Nucleus accumbens (tissue), 56 donors: ENCODE data around the gene HCAR3.
"Not testable (repeated sequence)": the region's sequence is repeated elsewhere in the genome, so short reads cannot be mapped to it uniquely, and the experiment has no call there.

ENCODE experiments used
- DNase-seq, 56 donors: peaks; one replicate each; lab custom pipeline; 2025; lab: John Stamatoyannopoulos, UW

The HCAR3 gene

GRCh38 chr12:122724641-122725243 is 8.1 kb upstream of the HCAR3 start:
- no peak for DNase-seq

DNA sequence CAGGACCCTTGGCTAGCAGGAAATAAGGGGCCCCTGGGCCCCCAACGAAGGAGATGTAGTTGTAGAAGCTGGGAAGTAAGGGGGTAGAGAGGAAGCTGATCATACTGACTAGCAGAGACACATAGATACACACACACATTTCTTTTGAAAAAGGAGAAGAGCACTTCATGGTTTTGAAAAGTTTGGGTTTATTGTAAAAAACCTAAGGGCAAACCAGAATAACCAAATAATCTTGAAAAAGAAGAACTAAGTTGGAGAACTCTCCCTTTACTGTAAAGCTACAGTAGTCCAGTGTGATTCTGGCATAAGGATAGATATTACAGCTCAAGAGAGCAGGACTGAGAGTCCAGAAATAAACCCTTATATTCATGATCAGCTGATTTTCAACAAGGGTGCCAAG is 5.8 kb upstream of the HCAR3 start:
- DNase-seq = no peak

DNA sequence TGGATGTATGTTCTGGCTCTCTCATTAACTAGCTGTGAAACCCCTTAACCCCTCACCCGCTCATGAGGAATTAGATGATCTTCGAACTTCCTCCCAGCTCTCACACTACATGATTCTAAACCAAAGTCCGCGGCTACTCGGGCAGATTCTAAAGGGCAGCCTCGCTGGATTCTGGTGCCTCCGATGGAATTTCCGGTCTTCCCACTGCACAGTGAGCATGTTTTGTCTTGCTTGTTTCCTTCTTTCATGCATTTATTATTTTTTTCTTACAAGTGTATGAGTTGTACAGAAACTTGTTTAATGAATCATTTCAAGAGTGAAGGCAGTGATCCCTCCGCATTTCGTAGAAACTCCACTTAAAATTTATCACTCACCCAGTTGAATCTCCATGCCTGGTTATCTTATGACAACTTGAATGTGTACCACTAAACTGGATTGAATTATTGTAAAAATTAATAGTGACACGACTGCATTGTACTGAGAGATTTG is 4.5 kb upstream of the HCAR3 start:
- DNase-seq = no peak

GRCh38 chr12:122715211-122715610 is 1.4 kb downstream of the HCAR3 start:
- not testable (repeated sequence) for DNase-seq

DNA sequence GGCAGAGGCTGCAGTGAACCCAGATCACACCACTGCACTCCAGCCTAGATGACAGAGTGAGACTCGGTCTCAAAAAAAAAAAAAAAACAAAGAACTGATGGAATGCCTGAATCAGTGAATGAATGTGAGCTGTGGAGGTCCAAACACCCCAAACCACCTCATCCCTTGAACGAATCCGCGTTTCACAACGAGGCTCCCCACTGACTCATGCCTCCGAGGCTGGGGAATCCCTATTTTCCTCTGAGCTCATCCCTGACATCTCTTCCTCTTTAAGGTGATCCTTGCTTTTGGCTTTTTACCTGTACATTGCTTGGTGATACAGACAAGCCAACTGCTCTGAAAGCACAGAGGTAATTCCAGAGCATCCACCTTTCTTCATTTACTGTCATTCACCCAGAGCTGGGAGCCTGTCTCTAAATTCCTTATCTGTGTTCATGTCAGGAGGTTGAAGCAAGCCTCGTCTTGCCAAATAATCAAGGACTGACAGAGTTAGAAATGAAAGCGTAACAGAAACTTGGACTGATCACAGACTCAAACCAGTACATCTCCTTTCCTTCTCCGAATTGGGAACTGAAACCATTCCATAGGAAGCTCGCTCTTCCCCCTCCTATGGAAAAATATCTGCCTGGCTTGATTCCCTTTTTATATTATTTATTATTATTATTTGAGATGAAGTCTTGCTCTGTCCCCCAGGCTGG is 3.0 kb downstream of the HCAR3 start:
- DNase-seq = not testable (repeated sequence)

DNA sequence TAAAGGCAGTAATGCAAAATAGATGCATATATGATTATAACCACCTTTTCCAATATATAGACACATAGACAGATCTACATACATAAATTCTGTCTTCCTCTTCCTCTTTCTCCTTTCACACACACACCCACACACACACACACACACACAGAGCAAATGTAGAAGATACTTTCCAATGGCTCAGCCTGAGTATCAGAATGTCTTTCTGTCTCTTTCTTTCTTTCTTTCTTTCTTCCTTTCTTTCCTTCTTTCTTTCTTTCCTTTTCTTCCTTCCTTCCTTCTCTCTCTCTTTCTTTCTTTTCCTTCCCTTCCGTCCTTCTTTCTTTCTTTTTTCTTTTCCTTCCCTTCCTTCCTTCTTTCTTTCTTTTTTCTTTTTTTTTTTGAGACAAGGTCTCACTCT is 5.3 kb downstream of the HCAR3 start:
- DNase-seq = not testable (repeated sequence)

DNA sequence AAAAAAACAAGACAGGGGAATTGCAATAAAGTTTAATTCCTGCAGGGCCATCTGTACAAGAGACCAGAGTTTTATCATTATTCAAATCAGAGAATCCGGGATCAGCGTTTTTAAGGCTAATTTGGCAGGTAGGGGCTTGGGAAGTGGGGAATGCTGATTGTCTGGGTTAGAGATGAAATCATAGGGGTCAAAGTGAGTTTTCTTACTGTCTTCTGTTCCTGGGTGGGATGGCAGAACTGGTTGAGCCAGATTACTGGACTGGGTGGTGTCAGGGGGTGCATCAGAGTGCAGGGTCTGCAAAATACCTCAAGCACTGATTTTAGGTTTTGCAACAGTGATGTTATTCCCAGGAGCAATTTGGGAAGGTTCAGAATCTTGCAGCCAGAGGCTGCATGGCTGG is 6.3 kb downstream of the HCAR3 start:
- not testable (repeated sequence) for DNase-seq

DNA sequence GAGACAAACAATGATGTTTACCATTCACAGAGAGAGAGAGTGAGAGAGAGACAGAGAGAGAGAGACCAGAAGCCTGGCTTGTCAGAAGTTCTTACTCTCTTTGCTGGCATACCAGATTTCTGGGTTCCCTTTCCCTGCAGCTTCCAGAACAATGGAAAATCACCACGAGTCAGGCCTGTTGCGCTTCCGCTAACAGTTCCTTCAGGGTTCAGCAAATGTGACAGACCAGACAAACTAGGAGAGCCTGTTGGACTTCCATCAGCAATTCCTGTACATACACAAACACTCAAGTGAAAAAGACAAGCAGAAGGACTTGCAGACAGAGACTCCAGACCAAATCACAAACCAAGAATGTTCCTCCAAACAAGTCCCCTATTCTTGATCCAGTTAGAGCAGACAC is 7.3 kb downstream of the HCAR3 start:
- not testable (repeated sequence) for DNase-seq

DNA sequence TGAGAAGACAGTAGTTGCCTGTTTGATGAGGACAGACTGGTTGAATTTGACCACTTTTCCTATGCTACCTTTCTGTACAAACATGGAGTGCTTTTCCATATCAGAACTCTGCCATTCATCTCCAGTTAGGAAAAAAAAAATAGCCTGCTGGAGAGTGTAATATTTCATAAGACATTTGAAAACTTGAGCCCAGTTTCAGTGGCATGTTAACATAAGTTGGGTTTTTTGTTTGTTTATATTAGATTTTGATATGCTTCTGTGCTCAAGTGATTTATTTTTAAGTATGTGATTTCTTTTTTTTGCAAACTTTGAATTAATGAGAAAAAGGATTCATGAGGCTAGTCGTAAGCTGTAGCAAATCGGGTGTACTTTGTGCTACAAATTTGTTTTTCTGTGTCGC is 12.8 kb downstream of the HCAR3 start:
- DNase-seq = not testable (repeated sequence)

GRCh38 chr12:122702890-122703611 is 13.6 kb downstream of the HCAR3 start, which contains the start of gene HCAR2:
TSS of gene HCAR2 (minus strand) at chr12:122703357. CDS start at chr12:122703283, 74 bp downstream.
- peak in 1 of 56 donors; percentile 0 for DNase-seq

- not testable (repeated sequence) for DNase-seq
These were observed 15.1 kb downstream of the HCAR3 start for GRCh38 chr12:122701481-122701880.

DNA sequence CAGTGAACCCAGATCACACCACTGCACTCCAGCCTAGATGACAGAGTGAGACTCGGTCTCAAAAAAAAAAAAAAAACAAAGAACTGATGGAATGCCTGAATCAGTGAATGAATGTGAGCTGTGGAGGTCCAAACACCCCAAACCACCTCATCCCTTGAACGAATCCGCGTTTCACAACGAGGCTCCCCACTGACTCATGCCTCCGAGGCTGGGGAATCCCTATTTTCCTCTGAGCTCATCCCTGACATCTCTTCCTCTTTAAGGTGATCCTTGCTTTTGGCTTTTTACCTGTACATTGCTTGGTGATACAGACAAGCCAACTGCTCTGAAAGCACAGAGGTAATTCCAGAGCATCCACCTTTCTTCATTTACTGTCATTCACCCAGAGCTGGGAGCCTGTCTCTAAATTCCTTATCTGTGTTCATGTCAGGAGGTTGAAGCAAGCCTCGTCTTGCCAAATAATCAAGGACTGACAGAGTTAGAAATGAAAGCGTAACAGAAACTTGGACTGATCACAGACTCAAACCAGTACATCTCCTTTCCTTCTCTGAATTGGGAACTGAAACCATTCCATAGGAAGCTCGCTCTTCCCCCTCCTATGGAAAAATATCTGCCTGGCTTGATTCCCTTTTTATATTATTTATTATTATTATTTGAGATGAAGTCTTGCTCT is 16.4 kb downstream of the HCAR3 start:
- DNase-seq = not testable (repeated sequence)

DNA sequence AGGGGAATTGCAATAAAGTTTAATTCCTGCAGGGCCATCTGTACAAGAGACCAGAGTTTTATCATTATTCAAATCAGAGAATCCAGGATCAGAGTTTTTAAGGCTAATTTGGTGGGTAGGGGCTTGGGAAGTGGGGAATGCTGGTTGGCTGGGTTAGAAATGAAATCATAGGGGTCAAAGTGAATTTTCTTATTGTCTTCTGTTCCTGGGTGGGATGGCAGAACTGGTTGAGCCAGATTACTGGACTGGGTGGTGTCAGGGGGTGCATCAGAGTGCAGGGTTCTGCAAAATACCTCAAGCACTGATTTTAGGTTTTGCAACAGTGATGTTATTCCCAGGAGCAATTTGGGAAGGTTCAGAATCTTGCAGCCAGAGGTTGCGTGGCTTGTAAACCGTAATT is 19.7 kb downstream of the HCAR3 start:
- DNase-seq = not testable (repeated sequence)

DNA sequence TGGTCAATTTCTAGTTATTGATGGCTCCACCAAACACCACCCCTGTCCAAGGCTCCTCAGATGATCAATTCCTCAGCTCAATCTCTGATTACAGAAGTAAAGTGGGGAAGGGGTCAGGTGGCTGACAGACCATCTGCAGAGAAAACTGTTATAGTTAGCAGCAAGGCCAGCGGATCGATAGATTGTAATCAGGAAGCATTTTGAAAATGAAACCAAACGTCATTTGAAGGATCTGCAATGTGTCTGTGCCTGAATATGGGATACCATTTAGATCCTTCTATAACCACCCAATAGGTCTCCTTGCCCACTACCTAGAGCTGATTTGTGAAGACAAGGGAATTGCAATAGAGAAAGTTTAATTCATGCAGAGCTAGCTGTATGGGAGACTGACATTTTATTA is 25.0 kb downstream of the HCAR3 start:
- no peak for DNase-seq

- DNase-seq = no peak
These were observed 28.3 kb downstream of the HCAR3 start for GRCh38 chr12:122688291-122688690.

DNA sequence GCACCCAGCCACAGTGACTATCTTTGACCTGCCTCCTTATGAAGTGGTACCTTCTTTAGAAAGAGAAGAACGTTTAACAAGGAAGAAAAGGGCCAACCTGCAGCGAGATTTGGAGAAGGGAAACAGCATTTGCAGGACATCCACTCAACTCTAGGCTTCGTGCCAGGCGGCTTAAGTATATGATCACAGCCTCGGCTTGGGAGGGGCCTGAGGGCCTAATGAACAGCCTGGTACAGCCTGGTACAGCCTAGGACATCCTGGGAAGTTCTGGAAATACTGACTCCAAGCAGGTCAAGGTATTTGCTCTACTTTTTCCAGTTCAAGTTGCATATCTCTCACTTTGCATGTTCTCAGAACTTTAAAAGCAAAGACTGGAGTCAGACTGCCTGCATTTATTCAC is 29.5 kb downstream of the HCAR3 start:
- DNase-seq = no peak

DNA sequence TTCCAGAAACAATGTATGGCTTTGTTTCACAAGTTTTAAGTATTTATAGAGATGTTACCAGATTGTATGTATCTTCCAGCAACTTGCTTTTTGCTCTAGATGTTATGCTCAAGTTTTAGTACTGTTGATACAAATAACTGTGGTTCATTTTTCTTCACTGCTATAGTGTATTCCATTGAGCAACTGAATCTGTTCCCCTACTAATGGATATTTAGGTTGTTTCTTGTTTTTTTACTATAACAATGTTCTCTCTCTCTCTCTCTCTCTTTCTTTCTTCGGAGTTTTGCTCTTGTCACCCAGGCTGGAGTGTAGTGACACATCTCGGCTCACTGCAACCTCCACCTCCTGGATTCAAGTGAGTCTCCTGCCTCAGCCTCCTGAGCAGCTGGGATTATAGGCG is 30.1 kb downstream of the HCAR3 start:
- no peak for DNase-seq

- DNase-seq = no peak
These were observed 32.3 kb downstream of the HCAR3 start for GRCh38 chr12:122684297-122684813.

DNA sequence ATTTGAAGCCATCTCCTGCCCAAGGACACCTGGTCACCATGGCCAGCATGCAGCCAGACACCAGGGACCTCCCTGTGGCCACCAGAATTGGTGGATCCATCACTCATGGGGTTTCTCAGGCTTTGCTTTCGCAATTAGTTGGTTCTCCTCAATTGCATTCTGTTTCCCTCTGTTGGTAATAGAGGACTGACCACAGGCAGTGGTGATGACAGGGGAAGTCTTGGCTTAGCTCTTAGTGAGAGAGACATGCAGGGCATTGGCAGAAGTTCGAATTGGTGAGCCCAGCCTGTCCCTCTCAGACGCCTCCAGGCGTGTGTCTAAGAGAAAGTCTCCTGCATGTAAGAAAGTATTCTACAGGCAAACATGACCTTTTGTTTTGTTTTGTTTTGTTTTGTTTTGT is 34.8 kb downstream of the HCAR3 start:
- DNase-seq = peak in 3 of 56 donors; percentile 2 to 4 (median 3)

- DNase-seq = not testable (repeated sequence)
These were observed 35.6 kb downstream of the HCAR3 start for GRCh38 chr12:122680989-122681388.

GRCh38 chr12:122676781-122677180 is 39.8 kb downstream of the HCAR3 start:
- not testable (repeated sequence) for DNase-seq
